Neuronal stem cell (in vitro differentiated cells): ENCODE measurements around the gene PSAP.

Source experiments
- DNase-seq: peaks from one replicate; pipeline ENCODE4 v3.0.0-alpha.2; 2013; ENCODE audit warnings: low spot score
- H2AFZ ChIP-seq: one replicate; pipeline ENCODE4 v1.6.1; 2013; ENCODE audit warnings: mild to moderate bottlenecking, low read length, inconsistent platforms
- H2AK5ac ChIP-seq: 2 replicates; pipeline ENCODE4 v1.6.1; 2013; ENCODE audit warnings: low read depth, mild to moderate bottlenecking, inconsistent platforms, low read length, moderate library complexity, mixed read lengths
- H2BK120ac ChIP-seq: 2 replicates; pipeline ENCODE4 v1.6.1; 2013; ENCODE audit warnings: low read depth, mild to moderate bottlenecking, inconsistent platforms, low read length, moderate library complexity, mixed read lengths
- H2BK12ac ChIP-seq: one replicate; pipeline ENCODE4 v1.6.1; 2013; ENCODE audit warnings: low read length, inconsistent platforms
- H2BK15ac ChIP-seq: 2 replicates; pipeline ENCODE4 v1.6.1; 2013; ENCODE audit warnings: mild to moderate bottlenecking, low read length, inconsistent platforms, mixed read lengths
- H2BK5ac ChIP-seq: one replicate; pipeline ENCODE4 v1.6.1; 2013; ENCODE audit warnings: inconsistent platforms, mild to moderate bottlenecking, low read length, moderate library complexity
- H3K14ac ChIP-seq: one replicate; pipeline ENCODE4 v1.6.1; 2013; ENCODE audit warnings: low read length, inconsistent platforms
- H3K18ac ChIP-seq: 2 replicates; pipeline ENCODE4 v1.6.1; 2013; ENCODE audit warnings: low read length, inconsistent platforms
- H3K23ac ChIP-seq: 2 replicates; pipeline ENCODE4 v1.6.1; 2013; ENCODE audit warnings: low read depth, mild to moderate bottlenecking, mixed read lengths, low read length, inconsistent platforms; ENCODE audit not compliant: poor library complexity
- H3K27ac ChIP-seq: replicated peaks from 3 replicates; pipeline ENCODE4 v1.5.1; 2013; ENCODE audit warnings: low read length, inconsistent platforms
- H3K27me3 ChIP-seq, 3 experiments: 2 replicates each; pipeline ENCODE4 v1.6.1; 2013; ENCODE audit warnings: low read length in 3 of 3, mild to moderate bottlenecking in 2 of 3, inconsistent platforms in 1 of 3, low read depth in 1 of 3, mixed read lengths in 1 of 3, moderate library complexity in 1 of 3; ENCODE audit not compliant: control insufficient read depth in 3 of 3, insufficient read depth in 3 of 3
- H3K36me3 ChIP-seq, 2 donors: replicated peaks in 1 of 2; 2 replicates each; pipeline ENCODE4 v1.6.1; 2013; ENCODE audit warnings: low read length in 2 of 2; ENCODE audit not compliant: control insufficient read depth in 2 of 2, insufficient read depth in 2 of 2
- H3K4ac ChIP-seq: 2 replicates; pipeline ENCODE4 v1.6.1; 2013; ENCODE audit warnings: inconsistent platforms, mild to moderate bottlenecking, low read length, moderate library complexity
- H3K4me1 ChIP-seq, 2 donors: 1 replicate in 1 of 2; 2 replicates in 1 of 2; pipeline ENCODE4 v1.6.1; 2013; ENCODE audit warnings: low read length in 2 of 2, low read depth in 1 of 2; ENCODE audit not compliant: control insufficient read depth in 2 of 2, insufficient read depth in 1 of 2
- H3K4me2 ChIP-seq: one replicate; pipeline ENCODE4 v1.6.1; 2013; ENCODE audit warnings: mild to moderate bottlenecking, low read length, inconsistent platforms; ENCODE audit not compliant: insufficient read depth, poor library complexity, severe bottlenecking
- H3K4me3 ChIP-seq, 2 donors: 2 replicates each; pipeline ENCODE4 v1.5.1; 2013; ENCODE audit warnings: low read length in 2 of 2, mild to moderate bottlenecking in 2 of 2, inconsistent platforms in 1 of 2, moderate library complexity in 1 of 2
- H3K79me1 ChIP-seq: one replicate; pipeline ENCODE4 v1.6.1; 2013; ENCODE audit warnings: low read depth, mild to moderate bottlenecking, inconsistent platforms, low read length, moderate library complexity
- H3K9ac ChIP-seq: one replicate; pipeline ENCODE4 v1.6.1; 2013; ENCODE audit warnings: mild to moderate bottlenecking, low read depth, low read length, inconsistent platforms; ENCODE audit not compliant: poor library complexity
- H3K9me3 ChIP-seq, 2 donors: replicated peaks in 1 of 2; 2 replicates each; pipeline versions ENCODE3 to v1.6.1; 2013; ENCODE audit warnings: low read length in 2 of 2, mild to moderate bottlenecking in 2 of 2, inconsistent platforms in 1 of 2, low read depth in 1 of 2, mixed read lengths in 1 of 2, moderate library complexity in 1 of 2; ENCODE audit not compliant: control insufficient read depth in 2 of 2, insufficient read depth in 1 of 2
- H4K8ac ChIP-seq: one replicate; pipeline ENCODE4 v1.6.1; 2013; ENCODE audit warnings: low read depth, mild to moderate bottlenecking, inconsistent platforms, low read length, moderate library complexity
- H4K91ac ChIP-seq: one replicate; pipeline ENCODE4 v1.6.1; 2013; ENCODE audit warnings: low read length, low read depth, mild to moderate bottlenecking, inconsistent platforms; ENCODE audit not compliant: poor library complexity
- WGBS, 2 donors: extraction: QIAGEN DNeasy Blood & Tissue Kit; methylation state at CpG; one replicate each; pipeline ENCODE4 v1.1.7; 2013; ENCODE audit warnings: missing lambda C conversion rate in 2 of 2, mixed read lengths in 1 of 2; ENCODE audit not compliant: insufficient read length in 2 of 2, insufficient replicate concordance in 1 of 2; ENCODE audit errors: extremely low coverage in 2 of 2; 5-methylcytosine and 5-hydroxymethylcytosine counted together

PSAP gene

GRCh38 chr10:71774916-71775702 is 75.9 kb downstream of the PSAP start:
- no peak overlapping the region for H3K27ac ChIP-seq
- no peak overlapping the region for H2AK5ac ChIP-seq
- no peak overlapping the region for H3K18ac ChIP-seq
- peak overlapping the region; percentile 44 for H3K9ac ChIP-seq
- H4K8ac ChIP-seq, result no peak overlapping the region
- H2BK15ac ChIP-seq, result peak overlapping the region; percentile 55
- H3K79me1 ChIP-seq, result no peaks in the 10 kb centered on the region
- H3K14ac ChIP-seq, result no peak overlapping the region
- peak overlapping the region; percentile 9 for H3K23ac ChIP-seq
- H2BK120ac ChIP-seq, result no peak overlapping the region
- no peak overlapping the region for H3K4me3 ChIP-seq
- H4K91ac ChIP-seq, result no peak overlapping the region
- no peak for DNase-seq
- H3K4me1 ChIP-seq, result peaks cover 2 to 3% of the 10 kb centered on the region in 2 donors
- no peak overlapping the region for H3K4ac ChIP-seq
- no peak overlapping the region for H2AFZ ChIP-seq
- no peaks in the 10 kb centered on the region for H3K9me3 ChIP-seq
- no peak overlapping the region for H3K4me2 ChIP-seq
- H3K36me3 ChIP-seq, result no peaks in the 10 kb centered on the region
- peaks cover 0 to 61% (median 18%) of the 10 kb centered on the region in 3 experiments for H3K27me3 ChIP-seq
- no CpG with 5 or more reads among the region's 3 CpGs for WGBS, 2 donors
- H2BK12ac ChIP-seq, result no peak overlapping the region
- H2BK5ac ChIP-seq, result no peak overlapping the region

DNA sequence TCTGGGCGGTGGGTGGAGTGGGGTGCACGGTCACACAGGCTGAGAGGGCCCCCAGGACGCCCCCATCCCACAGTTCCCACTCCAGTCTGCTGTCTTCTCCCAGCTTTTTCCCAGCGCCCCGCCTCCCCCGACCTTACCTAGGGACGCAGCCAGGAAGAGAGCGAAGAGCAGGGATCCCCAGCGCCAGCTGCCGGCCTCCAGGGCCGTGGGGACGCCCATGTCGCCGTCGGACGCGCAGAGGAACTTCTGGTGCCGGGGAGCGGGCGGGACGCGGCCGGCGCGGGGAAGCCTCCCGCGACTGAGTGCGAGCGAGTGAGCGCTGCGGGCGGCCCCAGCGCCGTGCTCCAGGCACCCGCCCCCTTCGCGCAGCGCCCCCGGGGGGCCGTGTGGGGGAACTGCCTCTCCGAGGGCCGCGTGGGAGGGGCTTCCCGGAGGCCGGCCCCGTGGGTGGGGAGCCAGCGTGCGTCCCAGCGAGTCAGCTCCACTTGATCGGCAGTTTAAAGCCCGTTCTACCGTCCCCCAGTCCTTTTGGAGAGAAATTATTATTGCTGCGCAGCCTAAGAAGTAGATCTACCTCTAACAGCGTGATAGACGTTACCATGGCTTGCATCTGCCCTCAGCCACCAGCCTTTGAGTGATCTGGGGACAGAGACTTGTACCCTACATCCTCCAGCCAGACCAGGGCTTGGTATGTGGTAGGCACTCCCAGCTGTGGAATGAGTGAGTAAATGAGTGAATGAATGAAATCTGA is 77.7 kb downstream of the PSAP start, which contains the start of gene VSIR:
Gene VSIR (minus strand): TSS at position 300 of the 751 bp plus-strand sequence. CDS start 81 bp downstream, at position 219.
- no peaks in the 10 kb centered on the region for H3K36me3 ChIP-seq
- H2AFZ ChIP-seq, result peak within 1 kb of the TSS; percentile 78
- peak within 1 kb of the TSS; percentile 12 for H3K23ac ChIP-seq
- H3K27ac ChIP-seq, result no peak within 1 kb of the TSS
- H3K9me3 ChIP-seq, result no peaks in the 10 kb centered on the region
- H2BK5ac ChIP-seq, result no peak within 1 kb of the TSS
- no CpG with 5 or more reads among the region's 55 CpGs for WGBS, 2 donors
- peak; percentile 81 for DNase-seq
- peak within 1 kb of the TSS; percentile 20 for H2AK5ac ChIP-seq
- peak within 1 kb of the TSS; percentile 68 for H3K4me2 ChIP-seq
- H3K4me3 ChIP-seq, result peak within 1 kb of the TSS in 1 of 2 donors; percentile 78
- H4K8ac ChIP-seq, result no peak within 1 kb of the TSS
- H3K14ac ChIP-seq, result no peak within 1 kb of the TSS
- peak within 1 kb of the TSS; percentile 7 for H3K9ac ChIP-seq
- peaks cover 0 to 59% (median 18%) of the 10 kb centered on the region in 3 experiments for H3K27me3 ChIP-seq
- H2BK120ac ChIP-seq, result no peak within 1 kb of the TSS
- no peak within 1 kb of the TSS for H2BK15ac ChIP-seq
- H3K4me1 ChIP-seq, result peaks cover 2 to 3% of the 10 kb centered on the region in 2 donors
- no peak within 1 kb of the TSS for H4K91ac ChIP-seq
- peak within 1 kb of the TSS; percentile 14 for H2BK12ac ChIP-seq
- H3K4ac ChIP-seq, result no peak within 1 kb of the TSS
- H3K79me1 ChIP-seq, result no peaks in the 10 kb centered on the region
- H3K18ac ChIP-seq, result peak within 1 kb of the TSS; percentile 85

- H2BK15ac ChIP-seq, result no peak overlapping the region
- H2AK5ac ChIP-seq, result peak overlapping the region; percentile 20
- H3K4me3 ChIP-seq, result peak overlapping the region in 1 of 2 donors; percentile 78
- H3K9ac ChIP-seq, result no peak overlapping the region
- H3K4me2 ChIP-seq, result peak overlapping the region; percentile 68
- H3K36me3 ChIP-seq, result no peaks in the 10 kb centered on the region
- no peak overlapping the region for H4K8ac ChIP-seq
- no peak overlapping the region for H2BK120ac ChIP-seq
- H3K27ac ChIP-seq, result no peak overlapping the region
- WGBS, 2 donors, result no CpG with 5 or more reads among the region's 4 CpGs
- H2BK5ac ChIP-seq, result no peak overlapping the region
- H3K79me1 ChIP-seq, result no peaks in the 10 kb centered on the region
- no peak overlapping the region for H2AFZ ChIP-seq
- peaks cover 0 to 59% (median 18%) of the 10 kb centered on the region in 3 experiments for H3K27me3 ChIP-seq
- H3K23ac ChIP-seq, result peak overlapping the region; percentile 12
- no peak overlapping the region for H3K14ac ChIP-seq
- peaks cover 2 to 3% of the 10 kb centered on the region in 2 donors for H3K4me1 ChIP-seq
- no peak overlapping the region for H4K91ac ChIP-seq
- H3K18ac ChIP-seq, result peak overlapping the region; percentile 39
- peak overlapping the region; percentile 14 for H2BK12ac ChIP-seq
- no peak overlapping the region for H3K4ac ChIP-seq
- no peaks in the 10 kb centered on the region for H3K9me3 ChIP-seq
- DNase-seq, result no peak
Measured at GRCh38 chr10:71772832-71773220, 78.2 kb downstream of the PSAP start.
